ENCODE results near the gene RFPL2. TPM values are rescaled to one million over a fixed set of nuclear protein-coding genes. Genes with fewer than 3 reads are reported as not detected.
A peak's percentile ranks its signal among the peaks of the same experiment; 100 is the strongest.
"Not testable (repeated sequence)": the region's sequence is repeated elsewhere in the genome, so short reads cannot be mapped to it uniquely, and the experiment has no call there.

RFPL2 gene
- total RNA-seq, 1 experiment from 2014 or later, result 0.30 TPM

DNA sequence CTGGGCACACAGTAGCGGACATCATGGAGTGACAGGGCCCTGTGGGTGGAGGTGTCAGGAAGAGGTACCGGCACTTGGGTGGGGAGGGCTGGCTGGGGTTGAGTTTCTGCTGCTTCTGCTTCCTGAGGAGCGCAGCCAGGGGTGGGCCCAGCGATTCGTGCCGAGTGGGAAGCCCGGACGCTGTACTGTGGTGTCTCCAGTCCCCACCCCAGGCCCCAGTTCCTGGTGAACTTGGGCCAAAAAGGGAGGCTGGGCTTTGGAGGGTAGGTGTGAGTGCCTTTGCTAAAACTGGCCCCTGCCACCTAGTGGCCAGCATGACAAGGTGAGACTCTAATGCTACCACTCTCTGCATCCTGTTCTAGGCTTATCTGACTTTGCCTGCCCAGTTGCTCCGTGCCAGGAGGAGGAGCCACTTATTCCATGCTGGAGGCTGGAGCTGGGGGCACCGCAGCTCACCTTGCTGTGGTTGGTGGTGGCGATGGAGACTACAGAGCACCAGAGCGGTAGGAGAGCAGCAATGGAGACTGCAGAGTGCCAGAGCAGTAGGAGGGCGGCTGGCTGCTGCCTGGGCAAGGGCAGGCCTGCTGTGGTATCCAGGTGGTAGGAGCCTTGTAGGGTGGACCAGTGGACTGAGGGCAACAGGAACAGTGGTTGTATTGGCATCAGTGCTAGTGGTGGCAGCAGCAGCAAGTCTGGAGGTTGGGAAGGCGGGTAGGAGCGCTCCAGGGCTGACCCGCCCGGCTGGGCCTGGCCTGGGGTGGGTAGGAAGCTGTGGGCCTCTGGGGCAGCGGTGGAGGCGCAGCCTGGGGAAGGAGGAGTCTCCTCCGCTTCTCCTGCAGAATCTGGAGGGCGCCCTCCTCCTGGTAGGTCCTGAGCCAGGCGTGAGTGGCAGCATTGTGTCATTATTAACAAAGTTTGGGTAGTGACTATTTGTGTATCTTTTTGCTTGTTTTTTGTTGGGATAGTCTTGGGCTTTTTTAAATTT, 2.2 kb upstream of the RFPL2 start:
- no peak for DNase-seq (ENCODE audit: extremely low read depth, low read depth)

DNA sequence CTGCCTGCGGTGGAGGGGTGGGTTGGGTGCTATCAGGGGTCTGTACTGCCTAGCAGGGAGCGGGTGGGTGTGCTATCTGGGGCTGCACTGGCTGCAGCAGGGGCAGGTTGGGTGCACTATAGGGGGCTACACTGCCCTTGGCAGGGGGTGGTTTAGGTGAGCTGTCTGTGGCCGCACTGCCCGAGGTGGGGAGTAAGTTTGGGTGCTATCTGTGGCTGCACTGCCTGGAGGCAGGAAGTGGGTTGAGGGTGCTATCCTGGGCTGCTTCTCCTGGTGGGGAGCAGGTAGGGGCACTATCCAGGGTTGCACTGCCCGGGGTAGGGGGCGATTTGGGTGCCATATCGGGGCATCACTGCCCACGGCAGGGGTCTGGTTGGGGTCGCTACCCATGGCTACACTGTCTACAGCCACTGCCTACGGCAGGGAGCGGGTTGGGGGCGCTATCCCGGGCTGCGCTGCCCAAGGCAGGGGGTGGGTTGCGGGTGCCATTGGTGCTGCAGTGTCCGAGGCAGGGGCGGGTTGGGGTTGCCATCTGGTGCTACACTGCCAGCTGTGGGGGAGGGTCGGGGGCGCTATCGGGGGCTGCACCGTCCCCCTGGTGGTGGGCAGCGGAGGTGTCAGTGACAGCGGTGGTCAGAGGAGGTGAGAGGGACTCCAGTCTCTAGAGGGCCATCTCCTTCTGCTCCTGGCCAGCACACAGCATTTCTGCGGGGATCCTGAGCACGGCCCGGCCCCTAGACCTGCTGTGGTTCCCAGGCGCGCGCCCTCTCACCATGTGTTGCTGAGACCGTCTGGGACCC, 1.3 kb upstream of the RFPL2 start:
- no peak for DNase-seq (ENCODE audit: extremely low read depth, low read depth)

DNA sequence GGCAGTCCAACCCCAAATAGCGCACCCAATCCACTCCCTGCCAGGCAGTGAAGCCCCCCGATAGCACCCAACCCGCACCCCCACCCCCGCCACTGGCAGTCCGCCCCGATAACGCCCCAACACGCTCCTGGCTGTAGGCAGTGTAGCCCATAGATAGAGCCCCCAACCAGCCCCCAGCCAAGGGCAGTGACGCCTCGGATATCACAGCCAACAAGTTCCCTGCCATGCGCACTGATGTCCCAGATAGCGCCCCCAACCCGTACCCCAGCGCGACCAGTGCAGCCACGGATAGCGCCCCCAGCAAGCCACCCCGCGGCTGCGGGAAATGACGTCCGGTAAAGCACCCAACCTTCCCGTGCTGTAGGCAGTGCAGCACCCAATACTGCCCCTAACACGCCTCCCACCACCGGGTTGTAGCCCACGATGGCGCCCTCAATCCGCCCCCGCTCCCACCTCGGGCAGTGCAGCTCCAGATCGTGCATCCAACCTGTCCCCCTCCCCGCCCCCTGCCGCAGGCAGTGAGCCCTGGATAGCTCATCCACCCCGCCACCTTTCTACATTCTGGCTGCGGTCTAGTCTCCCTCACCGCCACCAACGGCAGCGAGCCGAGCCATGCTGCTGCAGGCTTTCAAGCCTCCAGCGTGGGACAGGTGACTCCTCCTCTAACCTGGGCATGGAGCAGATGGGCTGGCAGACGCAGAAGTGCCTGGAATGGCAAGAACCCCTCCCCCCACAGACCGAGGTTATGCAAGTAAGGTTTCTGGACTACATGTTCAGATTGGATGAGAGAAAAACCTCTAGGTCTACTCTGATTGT, 625 bp downstream of the RFPL2 start:
- no peak for DNase-seq (ENCODE audit: extremely low read depth, low read depth)

DNA sequence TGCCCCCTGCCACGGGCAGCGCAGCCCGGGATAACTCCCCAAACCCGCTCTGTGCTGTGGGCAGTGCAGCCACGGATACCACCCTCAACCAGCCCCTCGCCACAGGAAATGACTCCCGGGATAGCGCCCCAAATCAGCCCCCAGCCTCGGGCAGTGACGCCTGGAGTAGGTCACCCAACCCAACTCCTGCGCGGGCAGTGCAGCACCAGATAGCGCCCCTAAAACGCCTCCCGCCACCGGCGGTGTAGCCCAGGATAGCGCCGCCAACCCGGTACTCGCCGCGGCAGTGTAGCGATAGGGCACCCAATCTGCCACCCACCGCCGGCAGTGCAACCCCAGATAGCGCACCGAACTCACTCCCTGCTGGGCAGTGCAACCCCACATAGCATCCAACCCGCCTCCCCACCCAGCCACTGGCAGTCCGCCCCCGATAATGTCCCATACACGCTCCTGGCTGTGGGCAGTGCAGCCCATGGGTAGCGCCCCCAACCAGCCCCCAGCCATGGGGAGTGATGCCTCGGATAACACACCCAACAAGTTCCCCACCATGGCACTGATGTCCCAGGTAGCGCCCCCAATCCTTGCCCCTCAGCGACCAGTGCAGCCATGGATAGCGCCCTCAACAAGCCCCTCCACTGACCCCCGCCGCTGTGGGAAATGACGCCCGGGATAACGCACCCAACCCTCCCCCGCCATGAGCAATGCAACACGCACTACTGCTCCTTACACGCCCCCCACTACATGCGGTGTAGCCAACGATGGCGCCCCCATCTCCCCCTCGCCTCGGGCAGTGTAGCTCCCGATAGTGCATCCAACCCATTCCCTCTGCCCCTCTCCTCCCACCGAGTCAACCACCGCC, 1.5 kb downstream of the RFPL2 start:
- no peak for DNase-seq (ENCODE audit: extremely low read depth, low read depth)

DNA sequence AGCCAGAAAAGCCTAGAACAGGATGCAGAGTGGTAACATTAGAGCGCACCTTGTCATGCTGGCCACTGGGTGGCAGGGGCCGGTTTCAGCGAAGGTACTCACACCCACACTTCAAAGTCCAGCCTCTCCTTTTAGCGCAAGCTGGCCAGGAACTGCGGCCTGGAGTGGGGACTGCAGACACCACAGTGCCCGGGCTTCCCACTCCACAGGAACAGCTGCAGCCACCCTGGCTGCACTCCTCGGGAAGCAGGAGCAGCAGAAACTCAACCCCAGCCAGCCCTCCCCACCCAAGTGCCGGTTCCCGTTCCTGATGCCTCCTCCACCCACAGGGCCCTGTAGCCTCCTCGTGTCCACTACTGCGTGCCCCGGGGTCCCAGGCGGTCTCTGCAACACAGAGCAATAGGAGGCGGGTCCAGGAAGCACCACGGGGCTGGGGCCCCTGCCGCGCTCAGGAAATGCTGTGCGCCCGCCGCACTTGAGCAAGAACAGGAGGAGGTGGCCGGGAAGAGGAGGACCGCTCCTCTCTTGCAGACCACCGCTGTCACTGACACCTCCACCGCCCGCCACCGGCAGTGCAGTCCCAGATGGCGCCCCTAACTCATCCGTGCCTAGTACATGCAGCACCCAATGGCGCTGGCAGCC, 2.2 kb downstream of the RFPL2 start:
- peak; percentile 36 for DNase-seq (ENCODE audit: extremely low read depth, low read depth)

DNA sequence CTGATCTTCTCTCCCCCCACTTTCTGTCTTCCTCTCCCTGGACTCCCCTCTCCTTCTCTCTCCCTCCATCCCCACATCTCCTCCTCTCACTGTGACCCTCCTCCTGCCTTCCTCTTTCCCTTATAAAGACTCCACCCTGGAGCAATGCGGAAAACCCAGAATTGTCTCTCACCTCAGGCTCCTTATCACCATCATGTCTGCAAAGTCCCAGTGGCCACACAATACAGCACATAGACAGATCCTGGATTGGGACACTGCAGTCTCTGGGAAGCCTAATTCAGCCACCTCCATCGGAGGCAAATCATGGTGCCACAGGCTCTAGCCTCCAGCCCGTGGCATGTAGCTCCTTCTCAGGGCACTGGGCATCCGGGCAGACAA, 2.7 kb downstream of the RFPL2 start:
- DNase-seq (ENCODE audit: extremely low read depth, low read depth), result no peak

DNA sequence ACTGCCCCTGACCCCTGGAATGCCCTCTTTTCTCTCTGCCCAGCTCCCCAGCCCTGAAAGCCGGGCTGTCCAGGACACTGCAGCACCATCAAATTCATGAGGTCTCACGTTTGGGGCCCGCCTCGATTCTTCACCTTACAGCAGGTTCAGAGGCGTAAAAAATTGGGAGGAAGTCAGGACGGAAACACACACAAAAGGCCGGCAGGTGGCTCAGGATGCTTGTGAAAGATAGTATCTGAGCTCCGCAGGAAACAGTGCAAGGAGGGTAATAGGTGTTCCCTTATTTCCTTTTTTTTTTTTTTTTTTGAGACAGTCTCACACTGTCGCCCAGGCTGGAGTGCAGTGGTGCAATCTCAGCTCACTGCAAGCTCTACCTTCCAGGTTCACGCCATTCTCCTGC, 4.1 kb downstream of the RFPL2 start:
- DNase-seq (ENCODE audit: extremely low read depth, low read depth), result no peak

DNA sequence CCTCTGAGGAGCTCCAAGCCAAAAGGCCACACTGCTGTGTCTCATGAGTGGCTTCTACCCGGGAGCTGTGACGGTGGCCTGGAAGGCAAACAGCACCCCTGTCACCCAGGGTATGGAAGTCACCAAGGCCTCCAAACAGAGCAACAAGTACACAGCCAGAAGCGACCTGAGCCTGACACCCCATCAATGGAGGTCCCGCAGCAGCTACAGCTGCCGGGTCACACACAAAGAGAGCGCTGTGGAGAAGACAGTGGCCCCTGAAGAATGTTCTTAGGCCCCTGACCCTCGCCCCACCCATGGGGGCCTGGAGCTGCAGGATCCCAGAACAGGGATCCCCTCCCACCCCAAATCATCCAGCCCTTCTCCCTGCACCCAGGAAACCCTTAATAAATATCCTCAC, 4.9 kb downstream of the RFPL2 start:
- DNase-seq (ENCODE audit: extremely low read depth, low read depth), result no peak

DNA sequence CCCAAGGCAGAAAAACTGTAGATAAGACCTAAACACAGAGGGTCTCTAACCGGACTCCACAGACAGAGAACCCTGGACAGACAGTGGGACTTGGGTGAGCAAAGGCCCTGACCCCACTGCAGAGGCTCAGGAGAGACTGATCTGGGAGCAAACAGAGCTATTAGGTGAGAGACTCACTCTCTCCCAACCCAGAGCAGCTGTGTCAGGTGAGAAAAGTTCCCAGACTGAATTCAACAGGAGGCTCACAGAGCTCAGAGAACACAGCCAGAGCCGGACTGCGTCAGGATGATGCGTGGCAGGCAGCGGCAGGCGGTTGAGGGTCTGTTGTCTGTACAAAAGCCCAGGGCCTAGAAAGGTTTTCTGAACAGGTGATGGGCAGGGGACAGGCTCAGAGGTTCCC, 5.5 kb downstream of the RFPL2 start:
- DNase-seq (ENCODE audit: extremely low read depth, low read depth), result no peak

DNA sequence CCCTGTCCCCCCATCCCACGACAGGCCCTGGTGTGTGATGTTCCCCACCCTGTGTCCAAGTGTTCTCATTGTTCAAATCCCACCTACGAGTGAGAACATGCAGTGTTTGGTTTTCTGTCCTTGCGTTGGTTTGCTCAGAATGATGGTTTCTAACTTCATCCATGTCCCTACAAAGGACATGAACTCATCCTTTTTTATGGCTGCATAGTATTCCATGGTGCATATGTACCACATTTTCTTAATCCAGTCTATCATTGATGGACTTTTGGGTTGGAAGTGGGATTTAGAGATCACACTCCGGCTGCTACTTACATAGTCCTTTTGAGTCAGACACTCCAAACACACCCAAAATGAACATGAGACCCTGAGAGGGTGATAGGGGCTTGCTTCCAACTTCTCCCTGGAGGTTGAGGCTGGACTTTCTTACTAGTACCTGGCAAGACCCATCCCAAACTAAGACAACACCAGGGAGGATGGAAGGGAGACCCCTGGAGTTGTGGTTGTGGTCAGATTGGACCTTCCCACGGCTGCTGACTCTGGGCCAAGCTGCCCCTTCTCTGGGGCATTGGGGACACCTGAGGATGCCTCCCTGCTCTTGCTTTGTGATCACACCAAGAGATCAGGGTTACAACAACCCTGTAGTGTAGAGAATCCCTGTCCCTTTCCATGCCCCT, 7.2 kb downstream of the RFPL2 start:
- not testable (repeated sequence) for DNase-seq (ENCODE audit: extremely low read depth, low read depth)

DNA sequence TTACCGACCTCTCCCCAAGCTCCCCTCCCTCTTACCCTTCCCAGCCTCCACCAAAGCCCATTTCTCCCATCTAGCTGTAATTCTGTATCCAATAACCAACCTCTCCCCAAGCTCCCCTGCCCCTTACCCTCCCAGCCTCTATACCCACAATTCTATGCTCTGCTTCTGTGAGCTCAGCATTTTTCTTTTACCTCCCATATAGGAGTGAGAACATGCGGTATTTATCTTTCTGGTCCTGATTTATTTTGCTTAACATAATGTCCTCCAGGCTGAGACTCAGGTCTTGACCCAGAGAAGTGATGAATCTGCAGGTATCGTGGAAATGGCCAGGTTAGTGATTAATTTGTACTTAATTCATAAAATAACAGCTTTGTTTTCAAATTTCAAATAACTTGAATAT, 9.0 kb downstream of the RFPL2 start:
- DNase-seq (ENCODE audit: extremely low read depth, low read depth), result not testable (repeated sequence)

DNA sequence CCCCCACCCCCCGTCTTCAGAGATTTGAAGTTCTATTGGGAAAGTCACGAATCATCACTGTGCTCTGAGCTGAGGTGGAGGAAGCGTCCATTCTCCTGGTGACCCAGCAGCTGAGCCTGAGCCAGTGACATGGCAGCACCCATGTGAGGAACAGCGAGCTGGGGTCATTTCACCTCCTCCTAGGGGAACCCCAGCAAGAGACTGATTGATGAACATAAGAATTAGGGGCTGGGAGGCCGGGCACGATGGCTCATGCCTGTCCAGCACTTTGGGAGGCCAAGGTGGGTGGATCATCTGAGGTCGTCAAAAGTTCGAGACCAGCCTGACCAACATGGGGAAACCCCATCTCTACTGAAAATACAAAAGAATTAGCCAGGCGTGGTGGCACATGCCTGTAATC, 11.5 kb downstream of the RFPL2 start:
- DNase-seq (ENCODE audit: extremely low read depth, low read depth), result not testable (repeated sequence)

DNA sequence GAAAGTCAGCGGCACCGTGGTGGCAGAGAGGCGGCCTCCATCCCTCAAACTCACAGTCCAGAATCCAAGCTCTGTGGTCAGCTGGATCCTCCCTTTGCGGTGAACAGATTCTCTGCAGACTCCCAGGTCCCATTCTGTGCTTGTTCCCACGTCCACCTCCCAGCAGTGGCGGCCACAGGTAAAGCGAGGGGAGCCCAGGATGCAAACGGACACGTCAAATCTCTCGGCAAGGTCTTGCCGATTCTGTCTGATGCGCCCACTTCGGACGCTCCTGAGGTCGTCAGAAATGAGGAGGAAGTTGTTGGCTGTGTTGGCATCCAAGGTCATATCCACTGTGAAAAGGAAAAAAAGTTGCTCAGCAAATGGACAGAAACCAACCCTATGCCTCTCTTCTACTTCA, 13.9 kb downstream of the RFPL2 start:
- DNase-seq (ENCODE audit: extremely low read depth, low read depth), result not testable (repeated sequence)

DNA sequence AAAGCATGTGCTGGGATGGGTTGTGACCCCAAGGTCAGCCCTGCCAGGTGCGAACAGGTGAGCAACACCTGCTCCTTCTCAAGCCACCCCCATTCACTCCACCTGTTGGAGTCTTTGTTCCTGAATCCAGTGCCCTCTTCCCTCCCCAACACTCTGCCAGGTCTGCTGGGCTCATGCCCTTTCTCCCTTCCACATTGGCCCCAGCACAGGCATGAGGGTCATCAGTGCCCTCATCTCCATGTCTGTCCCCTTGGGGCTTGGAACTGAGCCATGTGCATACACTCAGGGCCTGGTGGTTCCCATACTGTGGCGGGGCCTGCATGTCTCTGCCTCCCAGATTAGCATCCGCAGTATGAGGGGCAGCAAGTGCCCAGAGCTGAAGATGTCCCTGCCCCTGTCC, 19.1 kb downstream of the RFPL2 start:
- DNase-seq (ENCODE audit: extremely low read depth, low read depth), result no peak

DNA sequence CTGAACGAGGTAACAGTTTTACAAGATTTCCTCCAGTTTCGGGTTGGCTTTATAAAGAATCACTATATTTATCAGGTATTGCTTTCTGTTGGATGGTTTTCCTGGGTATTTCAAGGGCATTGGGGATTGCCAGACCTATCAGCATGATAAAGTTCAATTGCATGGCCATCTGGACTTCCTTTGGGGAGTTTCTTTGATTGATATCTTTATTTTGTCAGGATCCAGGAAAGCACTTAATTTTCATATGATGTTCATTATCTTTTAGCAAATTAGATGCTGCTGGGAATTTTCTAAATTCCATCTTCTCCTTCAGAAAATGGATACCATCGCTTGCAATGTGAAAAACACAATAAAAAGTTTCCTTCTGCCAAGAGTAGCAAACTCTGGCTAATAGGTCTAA, 21.2 kb downstream of the RFPL2 start:
- DNase-seq (ENCODE audit: extremely low read depth, low read depth), result no peak

DNA sequence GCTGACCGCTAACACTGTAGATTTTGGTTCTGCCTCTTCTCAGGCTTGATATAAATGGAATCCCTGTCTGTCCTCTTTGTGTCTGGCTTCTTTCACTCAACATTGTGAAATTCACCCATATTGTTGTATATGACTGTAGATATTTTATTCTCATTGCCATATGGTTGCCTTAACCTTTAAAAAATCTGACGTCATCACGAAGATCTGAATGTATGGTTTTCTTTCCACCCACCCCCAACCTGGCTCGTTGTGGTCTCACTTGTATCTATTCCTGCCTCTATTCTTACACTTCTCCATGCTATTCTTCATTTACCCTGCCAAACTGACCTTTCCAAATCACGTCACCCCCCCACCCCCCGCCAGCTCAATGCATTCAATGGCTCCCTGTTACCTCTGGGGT, 23.8 kb downstream of the RFPL2 start:
- no peak for DNase-seq (ENCODE audit: extremely low read depth, low read depth)

DNA sequence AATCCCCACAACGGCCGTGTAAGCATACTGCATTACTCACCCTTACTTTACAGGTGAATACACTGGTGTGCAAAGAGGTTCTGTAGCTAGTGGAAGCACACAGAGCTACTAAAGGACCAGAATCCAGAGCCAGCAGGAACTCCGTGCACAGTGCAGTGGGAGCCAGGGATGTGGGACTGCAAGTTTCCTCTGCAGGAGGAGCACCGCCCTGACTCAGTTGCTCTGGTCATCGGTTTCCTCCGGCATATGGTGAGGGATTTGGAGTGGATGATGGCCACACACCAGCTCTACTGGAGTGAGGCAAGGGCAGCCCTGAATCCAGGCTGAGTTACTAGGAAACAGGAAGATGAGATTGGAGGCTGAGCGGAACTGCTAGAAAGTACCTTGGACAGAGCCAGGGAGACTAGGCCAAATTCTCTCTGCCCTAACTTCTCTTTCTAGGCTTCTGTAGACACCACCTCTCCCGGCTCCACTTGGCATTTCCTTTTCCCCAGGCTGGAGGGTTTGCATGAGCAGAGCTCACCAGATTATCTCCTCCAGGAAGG, 27.6 kb downstream of the RFPL2 start:
- no peak for DNase-seq (ENCODE audit: extremely low read depth, low read depth)
